Retinal pigment epithelial cell (primary cell): ENCODE measurements around the gene TMEM120A.
A peak's percentile ranks its signal among the peaks of the same experiment; 100 is the strongest.

ENCODE experiments used
- DNase-seq: peaks from one replicate; pipeline ENCODE4 v3.0.0-alpha.2; 2010; ENCODE audit warnings: low read depth
- H3K4me3 ChIP-seq: 2 replicates; pipeline ENCODE4 v1.5.1; 2011; ENCODE audit warnings: mild to moderate bottlenecking, low read length, control low read depth, moderate library complexity
- CTCF ChIP-seq: conservative IDR thresholded peaks from 2 replicates; pipeline ENCODE4 v1.5.1; 2011; ENCODE audit warnings: low read depth, low read length, control low read depth, inconsistent platforms

TMEM120A gene

DNA sequence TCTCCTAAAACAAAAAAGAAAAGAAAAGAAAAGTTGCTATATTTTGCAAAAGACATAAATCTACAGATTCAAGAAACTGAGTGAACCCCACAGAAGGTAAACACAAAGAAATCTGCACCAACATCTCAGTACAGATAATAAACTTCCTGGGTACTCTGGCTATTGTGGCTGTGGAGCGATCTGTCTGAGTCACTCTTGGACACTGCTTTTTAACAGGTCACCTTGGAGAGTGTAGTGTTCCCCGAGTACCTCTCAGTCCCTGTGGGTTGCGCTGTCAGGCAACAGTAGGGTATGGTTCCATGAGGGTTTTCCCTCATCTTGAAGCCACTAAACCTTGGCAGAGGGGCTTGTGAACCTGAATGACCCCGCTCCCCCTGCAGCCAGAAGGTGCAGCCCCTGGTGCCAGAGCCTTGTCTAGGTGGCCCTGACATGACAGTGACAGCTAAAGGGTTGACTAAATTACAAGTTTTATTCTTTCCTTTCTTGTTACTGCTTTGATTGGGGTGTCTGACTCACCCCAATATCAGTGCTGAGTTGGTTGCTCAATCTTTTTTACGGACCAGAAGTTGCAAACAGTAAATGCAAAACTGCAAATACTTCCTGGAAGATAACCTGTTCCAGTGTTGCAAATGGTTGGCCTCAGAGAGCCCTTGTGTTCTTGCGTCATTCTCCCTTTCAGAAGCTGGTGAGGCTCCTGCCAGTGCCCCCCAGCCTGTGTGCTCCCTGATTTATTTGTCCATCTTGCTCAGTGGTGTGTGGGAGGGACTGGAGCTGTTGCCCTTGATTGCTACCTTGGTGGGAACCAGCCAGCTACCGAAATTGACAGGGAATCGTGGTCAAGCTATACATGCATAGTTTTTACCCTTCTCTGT, 48.9 kb downstream of the TMEM120A start:
- TF ChIP-seq CTCF = no peak
- DNase-seq = no peak
- H3K4me3 ChIP-seq = no peak overlapping the region

GRCh38 chr7:75944507-75944906, 49.9 kb downstream of the TMEM120A start:
- no peak for TF ChIP-seq CTCF
- no peak overlapping the region for H3K4me3 ChIP-seq
- no peak for DNase-seq

DNA sequence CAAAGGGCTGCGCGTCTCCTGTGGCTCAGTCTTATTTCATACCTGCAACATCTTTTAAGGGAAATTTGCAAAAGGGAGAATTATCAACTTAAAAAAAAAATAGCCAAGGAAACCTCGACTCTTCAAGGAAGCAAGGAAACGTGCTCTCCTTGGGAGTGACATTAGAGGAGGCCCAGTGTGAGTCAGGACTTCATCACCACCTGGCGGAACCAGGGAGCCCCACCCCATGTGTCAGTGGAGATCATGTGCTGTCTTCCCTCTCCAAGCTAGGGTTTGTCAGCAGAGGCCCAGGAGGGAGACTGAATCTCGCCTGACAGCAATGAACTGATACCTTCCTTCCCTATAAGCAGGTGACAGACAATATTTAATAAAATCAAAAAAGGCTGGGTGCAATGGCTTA, 50.5 kb downstream of the TMEM120A start:
- no peak for TF ChIP-seq CTCF
- H3K4me3 ChIP-seq = no peak overlapping the region
- DNase-seq = no peak

DNA sequence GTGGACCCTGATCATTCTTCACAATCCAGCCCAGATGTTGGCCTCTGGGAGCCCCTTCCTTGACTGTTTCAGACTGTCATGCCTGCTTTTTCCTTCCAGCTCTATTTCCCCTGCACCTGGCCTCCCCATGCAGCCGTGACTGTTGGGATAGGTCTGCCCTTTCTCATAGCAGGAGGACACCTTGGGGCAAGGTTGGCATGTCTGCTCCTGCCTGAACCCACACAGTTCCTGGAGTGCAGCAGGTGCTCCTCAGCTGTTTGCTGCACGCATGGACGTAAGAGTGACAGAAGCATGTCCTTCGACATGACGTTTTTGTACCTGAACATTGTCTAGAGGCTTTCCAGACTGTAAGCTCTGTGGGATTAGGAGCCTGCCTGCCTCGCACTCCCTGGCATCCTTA, 55.5 kb downstream of the TMEM120A start:
- no peak for DNase-seq
- no peak for TF ChIP-seq CTCF
- no peak overlapping the region for H3K4me3 ChIP-seq

DNA sequence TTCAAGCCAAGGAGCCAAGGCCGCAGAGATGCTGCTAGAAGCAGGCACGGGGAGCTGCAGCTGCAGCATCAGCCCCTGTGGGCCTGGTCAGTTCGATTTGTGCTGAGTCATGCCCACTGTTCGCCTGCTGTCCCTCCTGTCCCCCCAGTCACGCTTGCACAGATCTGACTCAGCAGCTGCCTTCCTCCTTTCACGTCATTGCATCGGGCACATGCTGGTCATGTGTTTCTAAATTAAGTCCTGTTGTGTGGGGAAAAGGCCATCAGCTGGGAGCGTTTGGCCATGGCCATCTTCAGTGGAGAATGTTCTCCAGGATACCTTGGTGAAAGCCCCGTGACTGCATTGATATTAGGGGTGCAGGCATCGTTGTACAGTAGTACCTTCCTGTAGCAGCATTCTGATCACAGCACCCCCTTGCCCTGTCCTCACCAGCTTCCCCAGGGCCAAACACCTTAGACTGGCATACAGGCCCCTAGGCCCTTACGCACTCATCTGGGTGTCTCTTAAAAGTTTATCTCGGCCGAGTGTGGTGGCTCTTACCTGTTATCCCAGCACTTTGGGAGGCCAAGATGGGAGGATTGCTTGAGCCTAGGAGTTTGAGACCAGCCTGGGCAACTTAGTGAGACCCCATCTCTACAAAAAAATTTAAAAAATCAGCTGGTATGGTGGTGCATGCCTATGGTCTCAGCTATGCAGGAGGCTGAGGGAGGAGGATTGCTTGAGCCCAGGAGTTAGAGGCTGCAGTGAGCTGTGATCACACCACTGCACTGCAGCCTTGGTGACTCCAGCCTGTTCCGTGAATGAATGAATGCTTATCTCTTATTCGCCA, 56.2 kb downstream of the TMEM120A start:
- no peak for TF ChIP-seq CTCF
- DNase-seq = peak; percentile 87
- no peak overlapping the region for H3K4me3 ChIP-seq
